Spleen (tissue), 7 donors: ENCODE results near the gene SLC26A6.

Source experiments
- CTCF ChIP-seq, 11 experiments: fragments of 200-600 bp in 7 of 11; fragments of 450-650 bp in 4 of 11; sonication (generic) in 4 of 11; IDR thresholded peaks in 8 of 11; conservative IDR thresholded peaks in 3 of 11; 1 replicate in 7 of 11; 2 replicates in 4 of 11; pipeline versions ENCODE4 v1.4.0 to v1.8.0; 2016 to 2021; ENCODE audit warnings: antibody characterized with exemption in 11 of 11, inconsistent platforms in 4 of 11, mild to moderate bottlenecking in 1 of 11
- POLR2AphosphoS5 ChIP-seq, 3 donors: sonication (generic); formaldehyde crosslinking; IDR thresholded peaks; one replicate each; pipeline ENCODE4 v1.5.1; 2017; ENCODE audit warnings: antibody characterized with exemption in 3 of 3
- donor health status: DM: no; HTN: no; CAD: no; lungs with moderate emphysema.
- donor health status: DM: no; HTN: no; CAD: no.
- donor health status: DM: no; HTN: no; CAD: no.

GRCh38 chr3:48681541-48681880, 46.2 kb upstream of the SLC26A6 start:
- TF ChIP-seq CTCF (IDR thresholded peaks at IDR 0.05 in 8 of 11, conservative IDR thresholded peaks at IDR 0.05 in 3 of 11) (no peak), POLR2AphosphoS5 (IDR thresholded peaks at IDR 0.05) (no peak)
